NB4 (cell line): ENCODE data around the gene ARHGEF7.

Experiments
- DNase-seq: peaks from one replicate; pipeline ENCODE4 v3.0.0; 2010; ENCODE audit warnings: low read depth
- H3K4me3 ChIP-seq: one replicate; pipeline ENCODE4 v1.5.1; 2011; ENCODE audit warnings: mild to moderate bottlenecking, low read depth, low read length, moderate library complexity
- MYC ChIP-seq: IDR thresholded peaks from 2 replicates; pipeline ENCODE4 v1.6.1; 2011; ENCODE audit warnings: low read depth, low read length
- POLR2A ChIP-seq: IDR thresholded peaks from 2 replicates; pipeline ENCODE4 v1.6.1; 2011; ENCODE audit warnings: mild to moderate bottlenecking; ENCODE audit not compliant: insufficient read length; ENCODE audit errors: extremely low read depth
- TF ChIP-seq, protein P1 (sequence below): IDR thresholded peaks from one replicate; pipeline ENCODE4 v1.5.1; 2012; ENCODE audit warnings: low read depth, low read length
- TF ChIP-seq, protein P2 (sequence below): IDR thresholded peaks from 2 replicates; pipeline ENCODE4 v1.6.1; 2011; ENCODE audit warnings: low read depth, low read length

Gene ARHGEF7

DNA sequence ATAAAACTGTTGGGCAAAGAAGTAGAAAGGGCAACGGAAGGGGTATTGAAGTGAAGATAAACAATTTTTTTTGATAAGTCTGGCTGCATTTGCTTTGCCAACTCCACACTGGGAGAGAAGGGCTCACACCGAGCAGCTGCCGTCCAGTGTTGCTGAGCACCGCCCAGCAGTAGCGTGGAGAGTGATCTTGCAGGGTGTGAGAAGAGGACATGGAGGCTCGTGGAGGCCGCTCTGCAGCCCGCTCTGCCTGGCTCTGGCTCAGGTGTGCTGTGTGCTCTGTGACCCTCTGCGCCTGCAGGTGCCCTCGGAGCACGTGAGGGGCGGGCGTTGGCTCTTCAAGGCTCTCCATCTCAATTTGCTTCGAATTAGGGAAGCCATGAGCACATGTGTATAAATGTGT is 169.5 kb downstream of the ARHGEF7 start:
- TF ChIP-seq, protein P1, sequence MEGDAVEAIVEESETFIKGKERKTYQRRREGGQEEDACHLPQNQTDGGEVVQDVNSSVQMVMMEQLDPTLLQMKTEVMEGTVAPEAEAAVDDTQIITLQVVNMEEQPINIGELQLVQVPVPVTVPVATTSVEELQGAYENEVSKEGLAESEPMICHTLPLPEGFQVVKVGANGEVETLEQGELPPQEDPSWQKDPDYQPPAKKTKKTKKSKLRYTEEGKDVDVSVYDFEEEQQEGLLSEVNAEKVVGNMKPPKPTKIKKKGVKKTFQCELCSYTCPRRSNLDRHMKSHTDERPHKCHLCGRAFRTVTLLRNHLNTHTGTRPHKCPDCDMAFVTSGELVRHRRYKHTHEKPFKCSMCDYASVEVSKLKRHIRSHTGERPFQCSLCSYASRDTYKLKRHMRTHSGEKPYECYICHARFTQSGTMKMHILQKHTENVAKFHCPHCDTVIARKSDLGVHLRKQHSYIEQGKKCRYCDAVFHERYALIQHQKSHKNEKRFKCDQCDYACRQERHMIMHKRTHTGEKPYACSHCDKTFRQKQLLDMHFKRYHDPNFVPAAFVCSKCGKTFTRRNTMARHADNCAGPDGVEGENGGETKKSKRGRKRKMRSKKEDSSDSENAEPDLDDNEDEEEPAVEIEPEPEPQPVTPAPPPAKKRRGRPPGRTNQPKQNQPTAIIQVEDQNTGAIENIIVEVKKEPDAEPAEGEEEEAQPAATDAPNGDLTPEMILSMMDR = no peak
- TF ChIP-seq MYC (no peak), POLR2A (no peak)
- TF ChIP-seq, protein P2, sequence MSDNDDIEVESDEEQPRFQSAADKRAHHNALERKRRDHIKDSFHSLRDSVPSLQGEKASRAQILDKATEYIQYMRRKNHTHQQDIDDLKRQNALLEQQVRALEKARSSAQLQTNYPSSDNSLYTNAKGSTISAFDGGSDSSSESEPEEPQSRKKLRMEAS = no peak
- no peak for DNase-seq
- no peak overlapping the region for H3K4me3 ChIP-seq

DNA sequence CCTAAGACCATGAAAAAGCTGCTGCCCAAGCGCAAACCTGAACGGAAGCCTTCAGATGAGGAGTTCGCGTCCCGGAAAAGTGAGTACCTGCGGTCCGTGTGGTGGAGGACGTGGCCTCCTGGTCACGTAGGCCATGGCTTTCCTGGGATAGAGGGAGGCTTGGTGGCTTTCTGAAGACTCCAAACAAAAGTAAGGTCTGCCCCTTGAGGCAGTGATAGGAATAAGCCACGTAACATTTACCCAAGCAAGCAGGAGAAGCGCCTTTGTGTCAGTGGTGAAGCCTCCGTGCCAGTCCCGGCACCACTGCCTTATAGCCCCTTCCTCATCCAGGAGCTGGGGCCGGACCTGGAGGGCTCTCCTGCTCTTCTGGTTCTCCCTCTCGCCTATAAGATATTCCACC is 171.1 kb downstream of the ARHGEF7 start:
- no peak overlapping the region for H3K4me3 ChIP-seq
- DNase-seq = no peak
- TF ChIP-seq POLR2A (no peak), MYC (no peak)
- TF ChIP-seq, protein P2 = no peak
- TF ChIP-seq, protein P1 = no peak

DNA sequence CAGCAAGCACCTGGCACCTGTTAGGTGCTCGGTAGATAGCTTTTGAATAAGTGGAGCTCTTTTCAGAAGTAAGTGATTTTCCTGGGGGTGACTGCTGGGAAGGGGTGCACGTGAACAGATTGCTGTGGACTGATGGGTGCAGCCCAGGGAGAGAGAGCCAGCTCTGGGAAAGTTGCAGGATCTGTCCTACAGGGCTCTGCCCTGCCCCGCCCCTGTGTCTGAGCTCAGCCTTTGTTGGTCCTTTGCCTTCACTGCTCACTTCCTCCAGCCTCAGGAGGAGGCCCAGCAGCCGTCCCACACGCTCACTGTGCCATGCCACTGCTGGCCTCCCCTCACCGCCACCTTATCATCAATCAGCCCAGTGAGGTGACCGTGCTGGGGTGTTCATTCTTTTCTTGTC is 171.6 kb downstream of the ARHGEF7 start:
- H3K4me3 ChIP-seq = no peak overlapping the region
- no peak for DNase-seq
- TF ChIP-seq, protein P2 = no peak
- TF ChIP-seq MYC = no peak
- TF ChIP-seq POLR2A = no peak
- TF ChIP-seq, protein P1 = no peak

DNA sequence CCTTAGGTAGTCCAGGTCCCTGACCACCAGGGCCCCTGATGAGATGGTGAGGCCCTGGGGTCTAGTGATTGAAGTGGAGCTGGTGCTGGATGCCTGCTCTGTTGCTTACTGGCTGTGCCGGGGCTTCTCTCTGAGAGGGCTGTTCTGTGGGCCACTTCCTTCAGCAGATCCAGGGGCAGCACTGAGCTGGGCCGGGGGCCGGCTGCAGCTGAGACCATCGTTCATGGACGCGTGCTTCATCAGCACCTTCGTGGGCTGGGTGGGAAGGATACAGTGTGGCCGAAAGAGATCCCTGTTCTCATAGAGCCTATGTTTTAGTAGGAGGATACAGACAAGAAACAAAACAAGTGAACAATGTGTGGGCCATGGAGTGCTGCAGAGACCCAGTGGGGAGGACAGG is 172.1 kb downstream of the ARHGEF7 start:
- TF ChIP-seq, protein P1 = no peak
- TF ChIP-seq, protein P2 = no peak
- TF ChIP-seq MYC = no peak
- no peak for TF ChIP-seq POLR2A
- no peak for DNase-seq
- no peak overlapping the region for H3K4me3 ChIP-seq

DNA sequence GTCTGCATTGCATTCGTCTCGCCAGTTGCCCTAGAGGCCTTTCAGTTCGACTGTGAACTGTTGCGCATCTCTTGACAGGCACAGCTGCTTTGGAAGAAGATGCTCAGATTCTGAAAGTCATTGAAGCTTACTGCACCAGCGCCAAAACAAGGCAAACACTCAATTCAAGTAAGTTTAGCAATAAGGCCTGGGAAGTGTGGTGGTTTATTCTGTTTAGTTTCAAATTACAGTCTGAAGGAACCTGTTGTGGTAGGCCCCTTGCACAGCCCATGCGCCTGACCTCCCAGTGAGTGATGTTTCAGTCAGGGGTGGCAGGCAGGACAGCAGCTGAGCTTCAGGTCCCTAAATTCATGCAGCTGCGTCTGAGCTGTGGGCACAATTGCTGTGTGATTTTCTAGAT is 173.2 kb downstream of the ARHGEF7 start:
- TF ChIP-seq MYC = no peak
- TF ChIP-seq, protein P1 = no peak
- no peak for TF ChIP-seq POLR2A
- TF ChIP-seq, protein P2 = no peak

DNA sequence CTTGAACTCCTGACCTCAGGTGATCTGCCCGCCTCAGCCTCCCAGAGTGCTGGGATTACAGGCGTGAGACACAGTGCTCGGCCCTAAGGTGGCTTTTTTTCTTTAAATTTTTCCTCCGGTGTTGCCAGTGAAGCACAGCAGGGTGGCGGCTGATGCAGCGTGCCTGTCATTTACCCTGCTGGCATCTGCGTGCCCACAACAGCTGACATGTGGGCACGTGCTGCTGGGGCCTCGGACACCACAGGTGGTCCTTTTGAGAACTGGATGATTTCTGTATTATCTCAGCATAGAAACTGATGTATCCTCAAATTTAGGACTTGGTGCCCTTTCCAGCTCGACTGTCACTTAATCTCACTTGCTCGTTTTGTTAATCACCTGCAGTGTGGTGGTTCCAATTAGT is 174.1 kb downstream of the ARHGEF7 start:
- DNase-seq = no peak
- no peak for TF ChIP-seq MYC
- no peak for TF ChIP-seq POLR2A
- no peak overlapping the region for H3K4me3 ChIP-seq

More for the DNA sequence above, 173.2 kb downstream of the ARHGEF7 start:
- H3K4me3 ChIP-seq = no peak overlapping the region
- no peak for DNase-seq
